ENCODE data around the gene DLG1. TPM values are rescaled to one million over a fixed set of nuclear protein-coding genes. Genes with fewer than 3 reads are reported as not detected.

Gene DLG1
- total RNA-seq, 2 experiments from 2014 or later: 72.2 to 81.6 TPM

- H3K27ac Mint-ChIP-seq: peak overlapping the region; percentile 60
- H3K9me3 Mint-ChIP-seq: no peaks in the 10 kb centered on the region
- no peak for DNase-seq
- peak overlapping the region; percentile 70 for H3K4me3 Mint-ChIP-seq
- no peaks in the 10 kb centered on the region for H3K27me3 Mint-ChIP-seq
- ChIA-PET POLR2A (no interaction called here), CTCF (interaction anchor here (0.5 to 3.9 kb wide), 18 partner anchors 9 to 472 kb away, joined by 3 to 26 read pairs (median 4); no protein-coding TSS in a partner anchor)
- H3K36me3 Mint-ChIP-seq (ENCODE audit: low read depth): no peaks in the 10 kb centered on the region
- H3K4me1 Mint-ChIP-seq: peaks cover 4% of the 10 kb centered on the region
These were observed 269.5 kb downstream of the DLG1 start for GRCh38 chr3:197028728-197029510.

- Mint-ChIP-seq H3K4me1 (peaks cover 12% of the 10 kb centered on the region), H3K9me3 (no peaks in the 10 kb centered on the region), H3K36me3 (ENCODE audit: low read depth) (no peaks in the 10 kb centered on the region), H3K27ac (peak overlapping the region; percentile 46), H3K4me3 (peak overlapping the region; percentile 70), H3K27me3 (peaks cover 4% of the 10 kb centered on the region)
- POLR2A ChIA-PET: no interaction called here
- no peak for DNase-seq
- CTCF ChIA-PET: interaction anchor here (0.9 to 3.9 kb wide), 5 partner anchors 8 to 32 kb away, joined by 3 to 26 read pairs (median 8); no protein-coding TSS in a partner anchor
These were observed 270.3 kb downstream of the DLG1 start for GRCh38 chr3:197027896-197028727.

- CTCF ChIA-PET: interaction anchor here (0.7 to 0.9 kb wide), 2 partner anchors 31 to 609 kb away, joined by 3 read pairs; no protein-coding TSS in a partner anchor
- peaks cover 19% of the 10 kb centered on the region for H3K4me1 Mint-ChIP-seq
- DNase-seq: no peak
- no peak overlapping the region for H3K27ac Mint-ChIP-seq
- POLR2A ChIA-PET: no interaction called here
- no peak overlapping the region for H3K4me3 Mint-ChIP-seq
- no peaks in the 10 kb centered on the region for H3K36me3 Mint-ChIP-seq (ENCODE audit: low read depth)
- no peaks in the 10 kb centered on the region for H3K9me3 Mint-ChIP-seq
- peaks cover 4% of the 10 kb centered on the region for H3K27me3 Mint-ChIP-seq
These were observed 271.1 kb downstream of the DLG1 start for GRCh38 chr3:197027151-197027895.

GRCh38 chr3:197026481-197026866 lies 271.9 kb downstream of the DLG1 start:
- CTCF ChIA-PET: no interaction called here
- no peaks in the 10 kb centered on the region for H3K36me3 Mint-ChIP-seq (ENCODE audit: low read depth)
- peaks cover 19% of the 10 kb centered on the region for H3K4me1 Mint-ChIP-seq
- peaks cover 6% of the 10 kb centered on the region for H3K27me3 Mint-ChIP-seq
- no peaks in the 10 kb centered on the region for H3K9me3 Mint-ChIP-seq
- no peak for DNase-seq
- H3K27ac Mint-ChIP-seq: no peak overlapping the region
- POLR2A ChIA-PET: no interaction called here
- no peak overlapping the region for H3K4me3 Mint-ChIP-seq

GRCh38 chr3:197025736-197026480 lies 272.5 kb downstream of the DLG1 start:
- CTCF ChIA-PET: interaction anchor here (2.5 kb wide), 1 partner anchor 23 kb away, joined by 7 read pairs; no protein-coding TSS in a partner anchor
- Mint-ChIP-seq H3K4me3 (no peak overlapping the region), H3K4me1 (peaks cover 19% of the 10 kb centered on the region), H3K27ac (no peak overlapping the region), H3K9me3 (no peaks in the 10 kb centered on the region), H3K36me3 (ENCODE audit: low read depth) (no peaks in the 10 kb centered on the region), H3K27me3 (peaks cover 6% of the 10 kb centered on the region)
- POLR2A ChIA-PET: no interaction called here
- no peak for DNase-seq

GRCh38 chr3:197024881-197025735 lies 273.3 kb downstream of the DLG1 start:
- POLR2A ChIA-PET: no interaction called here
- H3K4me1 Mint-ChIP-seq: peaks cover 19% of the 10 kb centered on the region
- H3K27ac Mint-ChIP-seq: no peak overlapping the region
- CTCF ChIA-PET: interaction anchor here (0.5 to 2.5 kb wide), 2 partner anchors 22 to 30 kb away, joined by 3 to 7 read pairs; no protein-coding TSS in a partner anchor
- H3K36me3 Mint-ChIP-seq (ENCODE audit: low read depth): no peaks in the 10 kb centered on the region
- no peaks in the 10 kb centered on the region for H3K9me3 Mint-ChIP-seq
- H3K4me3 Mint-ChIP-seq: no peak overlapping the region
- H3K27me3 Mint-ChIP-seq: peaks cover 6% of the 10 kb centered on the region
- no peak for DNase-seq

GRCh38 chr3:197023998-197024651 lies 274.3 kb downstream of the DLG1 start:
- no peaks in the 10 kb centered on the region for H3K9me3 Mint-ChIP-seq
- H3K27me3 Mint-ChIP-seq: peaks cover 6% of the 10 kb centered on the region
- no peaks in the 10 kb centered on the region for H3K36me3 Mint-ChIP-seq (ENCODE audit: low read depth)
- POLR2A ChIA-PET: no interaction called here
- H3K27ac Mint-ChIP-seq: no peak overlapping the region
- CTCF ChIA-PET: interaction anchor here (0.9 to 2.5 kb wide), 2 partner anchors 19 to 21 kb away, joined by 6 to 7 read pairs; no protein-coding TSS in a partner anchor
- no peak overlapping the region for H3K4me3 Mint-ChIP-seq
- DNase-seq: no peak
- H3K4me1 Mint-ChIP-seq: peaks cover 19% of the 10 kb centered on the region

GRCh38 chr3:197023241-197023997 lies 275.0 kb downstream of the DLG1 start:
- Mint-ChIP-seq H3K27ac (peak overlapping the region; percentile 60), H3K4me1 (peaks cover 16% of the 10 kb centered on the region), H3K27me3 (peaks cover 6% of the 10 kb centered on the region), H3K36me3 (ENCODE audit: low read depth) (no peaks in the 10 kb centered on the region), H3K4me3 (no peak overlapping the region), H3K9me3 (no peaks in the 10 kb centered on the region)
- POLR2A ChIA-PET: no interaction called here
- no peak for DNase-seq
- CTCF ChIA-PET: interaction anchor here (0.9 to 2.5 kb wide), 2 partner anchors 18 to 20 kb away, joined by 6 to 7 read pairs; no protein-coding TSS in a partner anchor

- POLR2A ChIA-PET: no interaction called here
- CTCF ChIA-PET: interaction anchor here (0.6 to 4.0 kb wide), 3 partner anchors 7 to 19 kb away, joined by 3 to 26 read pairs (median 5); partner anchors contain the start of gene MELTF
- Mint-ChIP-seq H3K27me3 (peaks cover 6% of the 10 kb centered on the region), H3K4me3 (no peak overlapping the region), H3K36me3 (ENCODE audit: low read depth) (no peaks in the 10 kb centered on the region), H3K9me3 (no peaks in the 10 kb centered on the region), H3K4me1 (peaks cover 15% of the 10 kb centered on the region), H3K27ac (no peak overlapping the region)
- no peak for DNase-seq
These were observed 275.8 kb downstream of the DLG1 start for GRCh38 chr3:197022405-197023231.

Measured in activated CD4-positive, alpha-beta T cell treated with anti-CD3 and anti-CD28 coated beads, Interleukin-2, amount 10 ng/mL, durations not matched to agents 7 days and 5 days (primary cell).